Suppressor macrophage treated with lipopolysaccharide for 4 hours (primary cell): ENCODE measurements around the gene TPH1.

Experiments used
- DNase-seq: peaks from one replicate; pipeline ENCODE4 v3.0.0-alpha.2; 2020

Gene TPH1

GRCh38 chr11:18046116-18046777 is at the start of gene TPH1:
Gene TPH1, minus strand, starts transcription at chr11:18046269. Its CDS starts 5,507 bp downstream, at chr11:18040762.
- no peak for DNase-seq

- no peak for DNase-seq
Measured at GRCh38 chr11:18093959-18094358, 47.9 kb upstream of the TPH1 start.

GRCh38 chr11:18091731-18092130 is 45.7 kb upstream of the TPH1 start:
- no peak for DNase-seq

- DNase-seq = no peak
Measured at GRCh38 chr11:18088966-18089365, 42.9 kb upstream of the TPH1 start.

- no peak for DNase-seq
Measured at GRCh38 chr11:18088366-18088765, 42.3 kb upstream of the TPH1 start.

- no peak for DNase-seq
Measured at GRCh38 chr11:18081551-18081950, 35.5 kb upstream of the TPH1 start.

- DNase-seq = no peak
Measured at GRCh38 chr11:18080451-18080850, 34.4 kb upstream of the TPH1 start.

- no peak for DNase-seq
Measured at GRCh38 chr11:18078909-18079308, 32.8 kb upstream of the TPH1 start.

- no peak for DNase-seq
Measured at GRCh38 chr11:18075444-18075843, 29.4 kb upstream of the TPH1 start.

GRCh38 chr11:18071098-18071705 is 25.1 kb upstream of the TPH1 start:
- DNase-seq = no peak

GRCh38 chr11:18067372-18067771 is 21.3 kb upstream of the TPH1 start:
- DNase-seq = no peak

GRCh38 chr11:18066626-18067025 is 20.6 kb upstream of the TPH1 start:
- no peak for DNase-seq

GRCh38 chr11:18065572-18065971 is 19.5 kb upstream of the TPH1 start:
- no peak for DNase-seq

GRCh38 chr11:18064450-18065054 is 18.5 kb upstream of the TPH1 start:
- DNase-seq = no peak

- no peak for DNase-seq
Measured at GRCh38 chr11:18063862-18064434, 17.9 kb upstream of the TPH1 start.

- no peak for DNase-seq
Measured at GRCh38 chr11:18063125-18063524, 17.1 kb upstream of the TPH1 start.

GRCh38 chr11:18061351-18061750 is 15.3 kb upstream of the TPH1 start:
- no peak for DNase-seq

GRCh38 chr11:18056561-18057181 is 10.6 kb upstream of the TPH1 start:
- no peak for DNase-seq

- DNase-seq = no peak
Measured at GRCh38 chr11:18054511-18055103, 8.5 kb upstream of the TPH1 start.

GRCh38 chr11:18050848-18051247 is 4.8 kb upstream of the TPH1 start:
- DNase-seq = no peak

- DNase-seq = no peak
Measured at GRCh38 chr11:18036456-18036855, 9.6 kb downstream of the TPH1 start.

- no peak for DNase-seq
Measured at GRCh38 chr11:18027475-18027874, 18.6 kb downstream of the TPH1 start.

GRCh38 chr11:18022419-18022818 is 23.6 kb downstream of the TPH1 start:
- DNase-seq = no peak
